GM21737 (cell line): ENCODE measurements around the gene PRAMEF14.
"Not testable (repeated sequence)": the region's sequence is repeated elsewhere in the genome, so short reads cannot be mapped to it uniquely, and the experiment has no call there.

Source experiments
- ATAC-seq: cut with Tn5 transposase; IDR thresholded peaks from one replicate; pipeline ENCODE4 v1.9.1; 2021; ENCODE audit warnings: mild to moderate bottlenecking, moderate library complexity; ENCODE audit not compliant: unreplicated experiment

The PRAMEF14 gene, protein sequence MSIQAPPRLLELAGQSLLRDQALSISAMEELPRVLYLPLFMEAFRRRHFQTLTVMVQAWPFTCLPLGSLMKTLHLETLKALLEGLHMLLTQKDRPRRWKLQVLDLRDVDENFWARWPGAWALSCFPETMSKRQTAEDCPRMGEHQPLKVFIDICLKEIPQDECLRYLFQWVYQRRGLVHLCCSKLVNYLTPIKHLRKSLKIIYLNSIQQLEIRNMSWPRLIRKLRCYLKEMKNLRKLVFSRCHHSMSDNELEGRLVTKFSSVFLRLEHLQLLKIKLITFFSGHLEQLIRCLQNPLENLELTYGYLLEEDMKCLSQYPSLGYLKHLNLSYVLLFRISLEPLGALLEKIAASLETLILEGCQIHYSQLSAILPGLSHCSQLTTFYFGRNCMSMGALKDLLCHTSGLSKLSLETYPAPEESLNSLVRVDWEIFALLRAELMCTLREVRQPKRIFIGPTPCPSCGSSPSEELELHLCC

GRCh38 chr1:13347034-13347433, at the start of gene PRAMEF14:
TSS of gene PRAMEF14 (minus strand) at chr1:13347134. CDS start at chr1:13345314, 1,820 bp downstream.
- ATAC-seq = not testable (repeated sequence)

GRCh38 chr1:13395311-13395710, 48.4 kb upstream of the PRAMEF14 start:
- ATAC-seq = not testable (repeated sequence)

DNA sequence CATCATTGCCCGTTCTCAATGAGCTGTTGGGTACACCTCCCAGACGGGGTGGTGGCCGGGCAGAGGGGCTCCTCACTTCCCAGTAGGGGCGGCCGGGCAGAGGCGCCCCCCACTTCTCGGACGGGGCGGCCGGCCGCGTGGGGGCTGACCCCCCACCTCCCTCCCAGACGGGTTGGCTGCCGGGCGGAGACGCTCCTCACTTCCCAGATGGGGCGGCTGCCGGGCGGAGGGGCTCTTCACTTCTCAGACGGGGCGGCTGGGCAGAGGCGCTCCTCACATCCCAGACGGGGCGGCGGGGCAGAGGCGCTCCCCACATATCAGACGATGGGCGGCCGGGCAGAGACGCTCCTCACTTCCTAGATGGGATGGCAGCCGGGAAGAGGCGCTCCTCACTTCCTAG, 47.8 kb upstream of the PRAMEF14 start:
- ATAC-seq = not testable (repeated sequence)

DNA sequence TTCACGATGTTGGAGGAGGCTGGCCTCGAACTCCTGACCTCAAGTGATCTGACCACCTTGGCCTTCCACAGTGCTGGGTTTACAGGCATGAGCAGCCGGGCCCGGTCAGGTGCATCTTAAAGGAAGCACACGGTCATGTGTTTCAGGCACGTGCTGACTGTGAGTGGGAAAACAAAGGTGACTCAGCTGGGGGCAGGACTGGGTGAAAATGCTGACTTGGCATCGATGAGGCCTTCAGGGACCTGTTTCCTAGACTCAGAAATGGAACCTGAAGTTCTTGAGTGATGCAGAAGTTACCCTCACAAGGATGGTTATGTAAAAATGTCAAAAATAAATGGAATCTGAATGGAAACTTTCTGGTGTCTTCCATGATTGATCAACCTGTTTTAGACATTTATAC, 46.1 kb upstream of the PRAMEF14 start:
- ATAC-seq = not testable (repeated sequence)

GRCh38 chr1:13389332-13389731, 42.4 kb upstream of the PRAMEF14 start, which contains the start of gene PRAMEF17:
TSS of gene PRAMEF17 (plus strand) at chr1:13389632. CDS start at chr1:13389658, 26 bp downstream.
- ATAC-seq = not testable (repeated sequence)

DNA sequence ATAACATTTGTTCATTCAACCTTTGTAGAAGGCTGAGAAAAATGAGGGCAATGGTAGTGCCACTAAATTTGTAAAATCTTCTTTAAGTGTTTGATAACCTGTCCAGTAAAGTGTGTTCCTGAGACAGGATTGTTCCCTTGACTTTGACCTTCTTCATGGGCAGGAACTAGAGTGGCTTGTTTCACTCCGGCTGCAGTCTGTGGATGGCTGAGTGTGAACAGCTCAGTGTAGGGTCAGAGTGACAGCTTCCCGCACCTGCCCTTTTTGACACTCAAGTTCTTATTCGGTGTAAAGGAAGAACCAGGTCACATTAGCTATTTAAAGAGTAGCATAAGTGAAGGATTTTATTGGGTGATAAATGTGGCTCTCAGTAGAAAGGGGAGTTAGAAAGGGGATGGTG, 33.4 kb upstream of the PRAMEF14 start:
- ATAC-seq = not testable (repeated sequence)

DNA sequence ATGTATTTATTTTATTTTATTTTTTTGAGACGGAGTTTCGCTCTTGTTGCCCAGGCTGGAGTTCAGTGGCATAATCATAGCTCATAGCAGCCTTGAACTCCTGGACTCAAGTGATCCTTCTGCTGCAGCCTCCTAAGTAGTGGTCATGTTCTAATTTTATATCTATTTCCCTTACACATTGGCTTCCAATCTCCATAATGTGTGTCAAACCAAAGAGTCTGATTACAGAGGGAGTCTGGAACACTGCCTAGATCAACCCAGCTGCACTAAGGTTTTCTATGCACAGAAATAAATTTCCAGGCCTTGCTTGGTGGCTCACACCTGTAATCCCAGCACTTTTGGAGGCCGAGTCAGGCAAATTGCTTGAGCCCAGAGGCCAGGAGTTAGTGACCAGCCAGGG, 32.0 kb upstream of the PRAMEF14 start:
- not testable (repeated sequence) for ATAC-seq

GRCh38 chr1:13368544-13368943, 21.6 kb upstream of the PRAMEF14 start:
- ATAC-seq = not testable (repeated sequence)

GRCh38 chr1:13366536-13366935, 19.6 kb upstream of the PRAMEF14 start:
- ATAC-seq = not testable (repeated sequence)

DNA sequence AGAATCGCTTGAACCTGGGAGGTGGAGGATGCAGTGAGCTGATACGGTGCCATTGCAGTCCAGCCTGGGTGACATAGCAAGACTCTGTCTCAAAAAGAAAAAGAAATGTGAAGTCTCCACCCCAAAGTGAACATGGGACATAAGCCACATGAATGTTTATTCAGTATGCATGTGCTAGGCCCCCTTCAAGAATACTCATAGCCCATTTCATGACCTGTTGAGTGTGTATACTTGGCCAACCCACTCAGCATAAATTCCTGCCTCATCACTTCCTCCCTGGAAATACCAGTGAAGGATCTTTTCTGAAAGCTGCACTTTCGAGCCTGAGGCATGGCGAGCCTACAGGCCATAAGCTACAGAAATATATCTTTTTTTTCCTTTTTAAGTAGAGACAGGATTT, 18.0 kb upstream of the PRAMEF14 start:
- not testable (repeated sequence) for ATAC-seq

DNA sequence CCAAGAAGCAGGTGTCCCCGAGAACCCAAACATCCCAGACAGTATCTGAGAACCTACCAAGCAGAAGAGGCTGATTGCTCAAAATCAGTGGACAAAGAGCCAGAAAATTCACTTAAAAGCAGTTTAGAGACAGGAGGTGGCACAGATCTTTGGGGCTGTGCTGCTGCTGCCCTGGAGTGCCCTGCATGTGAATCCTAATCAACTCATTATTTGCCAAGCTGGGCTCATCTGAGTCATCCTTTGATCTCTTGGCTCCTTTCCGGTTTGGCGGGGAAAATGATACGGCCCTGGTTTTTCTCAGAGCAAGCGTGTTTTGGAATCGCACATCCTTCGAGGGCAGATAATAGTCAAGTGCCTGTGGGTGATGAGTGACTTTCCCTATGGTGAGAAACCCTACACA, 15.4 kb upstream of the PRAMEF14 start:
- ATAC-seq = not testable (repeated sequence)

GRCh38 chr1:13356774-13357173, 9.8 kb upstream of the PRAMEF14 start:
- not testable (repeated sequence) for ATAC-seq

DNA sequence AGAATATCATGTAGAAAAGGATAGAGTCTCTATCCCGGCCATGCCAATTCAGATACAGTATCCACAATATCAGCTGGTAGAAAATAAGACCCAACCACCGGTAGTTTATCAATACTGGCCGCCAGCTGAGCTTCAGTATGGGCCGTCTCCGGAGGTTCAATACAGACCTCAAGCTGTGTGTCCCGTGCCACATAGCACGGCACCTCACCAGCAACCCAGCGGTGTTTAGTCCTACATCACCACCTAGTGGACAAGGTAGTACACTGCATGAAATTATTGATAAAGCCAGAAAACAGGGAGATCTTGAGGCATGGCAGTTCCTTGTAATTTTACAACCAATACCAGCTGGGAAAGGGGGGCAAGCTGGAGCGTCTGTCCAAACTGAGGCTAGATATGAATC, 7.5 kb upstream of the PRAMEF14 start:
- not testable (repeated sequence) for ATAC-seq

DNA sequence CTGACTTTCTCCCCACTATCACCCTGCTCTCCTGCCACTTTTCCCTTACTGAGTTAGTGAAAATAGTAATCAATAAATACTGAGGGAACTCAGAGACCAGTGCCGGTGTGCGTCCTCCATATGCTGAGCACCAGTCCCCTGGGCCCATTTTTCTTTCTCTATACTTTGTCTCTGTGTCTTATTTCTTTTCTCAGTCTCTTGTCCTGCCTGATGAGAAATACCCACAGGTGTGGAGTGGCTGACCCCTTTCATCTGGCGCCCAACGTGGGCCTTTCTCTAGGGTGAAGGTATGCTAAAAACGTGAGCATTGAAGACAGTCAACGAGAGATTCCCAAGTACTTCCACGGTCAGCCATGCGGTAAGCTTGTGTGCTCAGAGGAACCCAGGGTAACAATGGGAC, 6.5 kb upstream of the PRAMEF14 start:
- ATAC-seq = not testable (repeated sequence)

GRCh38 chr1:13342496-13342895, 4.4 kb downstream of the PRAMEF14 start:
- not testable (repeated sequence) for ATAC-seq

DNA sequence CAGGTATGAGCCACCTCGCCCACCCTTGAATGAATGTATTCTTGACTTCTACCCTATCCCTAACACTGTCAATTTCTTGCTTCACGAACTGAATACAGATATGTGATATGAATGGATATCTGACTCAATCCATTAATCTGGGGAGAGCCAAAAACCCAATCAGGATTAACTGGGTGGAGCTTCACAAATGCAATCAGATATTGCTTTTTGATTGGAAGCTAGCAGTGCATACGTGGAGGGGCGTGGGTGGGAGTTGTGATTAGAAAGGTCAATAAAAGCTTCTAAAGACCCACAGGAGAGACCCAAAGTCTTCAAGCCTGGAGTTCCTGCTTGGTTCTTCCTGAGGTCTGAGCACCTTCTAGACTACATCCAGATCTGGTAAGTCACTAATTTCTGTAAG, 31.7 kb downstream of the PRAMEF14 start, which contains the start of gene PRAMEF15:
Gene PRAMEF15, plus strand, starts transcription at position 301 of the 400 bp plus-strand sequence. CDS start 2,827 bp downstream, outside the sequence.
- not testable (repeated sequence) for ATAC-seq

- ATAC-seq = not testable (repeated sequence)
Measured at GRCh38 chr1:13303239-13303638, 43.7 kb downstream of the PRAMEF14 start, which contains the start of gene PRAMEF33. TSS of gene PRAMEF33 (plus strand) at chr1:13303539. CDS start at chr1:13305955, 2,416 bp downstream.

DNA sequence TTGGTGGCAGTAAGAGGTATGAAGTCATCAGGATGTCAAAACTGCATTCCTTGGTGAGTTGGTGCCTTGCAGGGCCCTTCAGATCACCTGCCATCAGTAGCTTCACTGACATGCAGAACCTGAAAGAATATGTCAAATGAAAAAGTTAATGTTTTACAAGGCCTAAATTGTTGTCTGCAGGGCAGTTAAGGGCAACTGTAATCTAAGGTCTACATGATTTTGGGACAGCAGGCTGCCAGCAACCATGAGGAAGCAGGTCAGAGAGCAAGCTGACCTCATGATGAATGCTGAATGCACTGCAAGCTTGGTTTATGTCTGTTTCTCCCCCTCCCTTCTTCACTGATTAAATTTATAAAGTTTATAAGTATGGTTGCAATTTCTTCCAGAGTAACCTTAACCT, 44.7 kb downstream of the PRAMEF14 start:
- ATAC-seq = not testable (repeated sequence)

DNA sequence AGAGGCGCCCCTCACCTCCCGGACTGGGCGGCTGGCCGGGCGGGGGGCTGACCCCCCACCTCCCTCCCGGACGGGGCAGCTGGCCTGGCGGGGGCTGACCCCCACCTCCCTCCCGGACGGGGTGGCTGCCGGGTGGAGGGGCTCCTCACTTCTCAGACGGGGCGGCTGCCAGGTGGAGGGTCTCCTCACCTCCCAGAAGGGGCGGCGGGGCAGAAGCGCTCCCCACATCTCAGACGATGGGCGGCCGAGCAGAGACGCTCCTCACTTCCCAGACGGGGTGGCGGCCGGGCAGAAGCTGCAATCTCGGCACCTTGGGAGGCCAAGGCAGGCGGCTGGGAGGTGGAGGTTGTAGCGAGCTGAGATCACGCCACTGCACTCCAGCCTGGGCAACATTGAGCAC, 48.2 kb downstream of the PRAMEF14 start:
- ATAC-seq = not testable (repeated sequence)

DNA sequence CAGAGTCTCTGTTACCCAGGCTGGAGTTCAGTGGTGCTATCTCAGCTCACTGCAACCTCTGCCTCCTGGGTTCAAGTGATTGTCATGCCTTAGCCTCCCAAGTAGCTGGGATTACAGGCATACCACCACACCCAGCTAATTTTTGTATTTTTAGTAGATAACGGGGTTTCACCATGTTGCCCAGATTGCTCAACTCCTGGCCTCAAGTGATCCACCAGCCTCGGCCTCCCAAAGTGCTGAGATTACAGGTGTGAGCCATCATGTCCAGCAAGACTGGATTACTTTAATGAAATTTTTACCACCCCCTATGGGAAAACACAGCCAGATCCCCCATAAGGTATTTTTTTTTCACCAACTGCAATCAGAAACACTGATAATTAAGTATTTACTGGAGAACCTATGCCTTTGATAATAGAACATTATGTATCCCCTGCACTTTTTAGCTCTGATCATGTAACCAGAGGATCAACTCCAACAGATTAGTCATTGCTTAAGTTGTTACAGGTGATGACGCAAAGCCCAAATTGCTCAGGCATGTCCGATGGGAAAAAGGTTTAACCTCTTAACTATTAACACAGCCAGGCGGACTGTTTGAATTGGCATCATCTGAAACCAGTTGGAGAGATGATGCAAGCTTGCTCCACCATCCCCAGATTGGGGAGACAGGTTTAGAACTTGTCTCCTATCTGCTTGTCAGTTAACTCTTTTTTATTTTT, 49.6 kb downstream of the PRAMEF14 start:
- not testable (repeated sequence) for ATAC-seq
